ENCODE results near the gene CNEP1R1. TPM values are rescaled to one million over a fixed set of nuclear protein-coding genes. Genes with fewer than 3 reads are reported as not detected.

Gene CNEP1R1
- total and polyA plus RNA-seq, 2 experiments from 2014 or later = 13.8 to 30.3 TPM

DNA sequence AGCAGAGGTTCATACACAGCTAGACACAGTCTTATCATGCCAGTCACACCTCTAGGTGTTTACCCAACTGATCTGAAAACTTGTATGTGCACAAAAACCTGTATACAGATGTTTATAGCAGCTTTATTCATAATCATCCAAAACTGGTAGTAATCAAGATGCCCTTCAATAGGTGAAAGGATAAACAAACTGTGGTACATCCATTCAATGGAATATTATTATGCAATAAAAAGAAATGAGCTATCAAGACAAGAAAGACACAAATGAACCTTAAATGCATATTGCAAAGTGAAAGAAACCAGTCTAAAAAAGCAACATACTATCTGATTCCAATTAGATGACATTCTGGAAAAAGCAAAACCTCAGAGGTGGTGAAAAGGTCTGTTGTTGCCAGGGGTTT, 47.6 kb upstream of the CNEP1R1 start (continued):
- TF ChIP-seq, protein P1, sequence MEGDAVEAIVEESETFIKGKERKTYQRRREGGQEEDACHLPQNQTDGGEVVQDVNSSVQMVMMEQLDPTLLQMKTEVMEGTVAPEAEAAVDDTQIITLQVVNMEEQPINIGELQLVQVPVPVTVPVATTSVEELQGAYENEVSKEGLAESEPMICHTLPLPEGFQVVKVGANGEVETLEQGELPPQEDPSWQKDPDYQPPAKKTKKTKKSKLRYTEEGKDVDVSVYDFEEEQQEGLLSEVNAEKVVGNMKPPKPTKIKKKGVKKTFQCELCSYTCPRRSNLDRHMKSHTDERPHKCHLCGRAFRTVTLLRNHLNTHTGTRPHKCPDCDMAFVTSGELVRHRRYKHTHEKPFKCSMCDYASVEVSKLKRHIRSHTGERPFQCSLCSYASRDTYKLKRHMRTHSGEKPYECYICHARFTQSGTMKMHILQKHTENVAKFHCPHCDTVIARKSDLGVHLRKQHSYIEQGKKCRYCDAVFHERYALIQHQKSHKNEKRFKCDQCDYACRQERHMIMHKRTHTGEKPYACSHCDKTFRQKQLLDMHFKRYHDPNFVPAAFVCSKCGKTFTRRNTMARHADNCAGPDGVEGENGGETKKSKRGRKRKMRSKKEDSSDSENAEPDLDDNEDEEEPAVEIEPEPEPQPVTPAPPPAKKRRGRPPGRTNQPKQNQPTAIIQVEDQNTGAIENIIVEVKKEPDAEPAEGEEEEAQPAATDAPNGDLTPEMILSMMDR (conservative IDR thresholded peaks at IDR 0.05; ENCODE audit: low read depth in 2 of 2) = no peak
- no peak for TF ChIP-seq NANOG (IDR thresholded peaks at IDR 0.05; ENCODE audit: borderline replicate concordance)
- TF ChIP-seq JUNB (IDR thresholded peaks at IDR 0.05; ENCODE audit: unreplicated experiment) = no peak
- no peak for TF ChIP-seq EZH2phosphoT487 (IDR thresholded peaks at IDR 0.05; ENCODE audit: unreplicated experiment)
- TF ChIP-seq, protein P2, sequence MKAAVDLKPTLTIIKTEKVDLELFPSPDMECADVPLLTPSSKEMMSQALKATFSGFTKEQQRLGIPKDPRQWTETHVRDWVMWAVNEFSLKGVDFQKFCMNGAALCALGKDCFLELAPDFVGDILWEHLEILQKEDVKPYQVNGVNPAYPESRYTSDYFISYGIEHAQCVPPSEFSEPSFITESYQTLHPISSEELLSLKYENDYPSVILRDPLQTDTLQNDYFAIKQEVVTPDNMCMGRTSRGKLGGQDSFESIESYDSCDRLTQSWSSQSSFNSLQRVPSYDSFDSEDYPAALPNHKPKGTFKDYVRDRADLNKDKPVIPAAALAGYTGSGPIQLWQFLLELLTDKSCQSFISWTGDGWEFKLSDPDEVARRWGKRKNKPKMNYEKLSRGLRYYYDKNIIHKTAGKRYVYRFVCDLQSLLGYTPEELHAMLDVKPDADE (IDR thresholded peaks at IDR 0.05) = no peak

DNA sequence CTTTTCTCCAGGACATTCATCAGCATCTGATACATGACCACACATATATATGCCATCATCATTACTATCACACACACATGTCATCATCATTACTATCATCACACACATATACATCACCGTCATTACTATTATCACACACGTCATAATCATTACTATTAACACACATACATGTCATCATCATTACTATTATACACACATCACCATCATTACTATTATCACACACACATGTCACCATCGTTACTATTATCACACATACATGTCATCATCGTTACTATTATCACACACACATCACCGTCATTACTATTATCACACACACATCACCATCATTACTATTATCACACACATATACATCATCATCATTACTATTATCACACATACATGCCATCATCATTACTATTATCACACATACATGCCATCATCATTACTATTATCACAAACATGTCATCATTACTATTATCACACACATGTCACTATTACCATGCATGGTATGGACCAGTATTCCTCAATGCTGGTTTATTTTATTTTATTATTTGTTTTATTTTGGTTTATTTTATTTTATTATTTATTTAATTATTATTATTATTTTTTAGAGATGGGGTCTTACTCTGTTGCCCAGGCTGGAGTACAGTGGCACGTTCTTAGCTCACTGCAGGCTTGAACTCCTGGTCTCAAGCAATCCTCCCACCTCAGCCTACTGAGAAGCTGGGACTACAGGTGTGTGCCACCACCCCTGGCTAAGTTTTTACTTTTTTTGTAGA, 46.3 kb upstream of the CNEP1R1 start:
- Histone ChIP-seq H2AFZ (no peak overlapping the region), H4K20me1 (replicated peaks; ENCODE audit: insufficient read depth) (no peaks in the 10 kb centered on the region), H3K36me3 (ENCODE audit: insufficient read depth) (no peaks in the 10 kb centered on the region), H3K79me2 (replicated peaks; ENCODE audit: insufficient read depth) (no peaks in the 10 kb centered on the region), H3K4me3 (no peak overlapping the region), H3K27me3 (ENCODE audit: insufficient read depth) (no peaks in the 10 kb centered on the region), H3F3A (replicated peaks; ENCODE audit: low read depth) (no peaks in the 10 kb centered on the region), H3K4me1 (ENCODE audit: insufficient read depth) (no peaks in the 10 kb centered on the region), H3K9me2 (ENCODE audit: insufficient read depth) (no peaks in the 10 kb centered on the region), H3K4me2 (no peak overlapping the region), H3K27ac (ENCODE audit: low read depth) (no peak overlapping the region)
- H3K9me3 Mint-ChIP-seq = peaks cover 7% of the 10 kb centered on the region; the same call in 1 of the 3 replicates
- H3K27ac Mint-ChIP-seq = no peak overlapping the region
- H3K4me1 Mint-ChIP-seq = no peaks in the 10 kb centered on the region
- H3K36me3 Mint-ChIP-seq (ENCODE audit: low read depth) = no peaks in the 10 kb centered on the region
- no peak for DNase-seq (ENCODE audit: low spot score)
- ATAC-seq = no peak
- no peak overlapping the region for H3K4me3 Mint-ChIP-seq
- H3K27me3 Mint-ChIP-seq (ENCODE audit: insufficient read depth, low read depth, poor library complexity) = peaks cover 2% of the 10 kb centered on the region
- TF ChIP-seq, protein P2 (IDR thresholded peaks at IDR 0.05) = no peak
- TF ChIP-seq STAT1 (IDR thresholded peaks at IDR 0.05; ENCODE audit: unreplicated experiment) (no peak), POLR2AphosphoS5 (IDR thresholded peaks at IDR 0.05; ENCODE audit: low read depth) (no peak), ZNF114 (CRISPR knock-in tag; IDR thresholded peaks at IDR 0.05) (no peak), JUNB (IDR thresholded peaks at IDR 0.05; ENCODE audit: unreplicated experiment) (no peak), CREB1 (CRISPR knock-in tag; IDR thresholded peaks at IDR 0.05; ENCODE audit: low read depth) (no peak), ZNF331 (CRISPR knock-in tag; IDR thresholded peaks at IDR 0.05; ENCODE audit: low read depth) (no peak)
- TF ChIP-seq, protein P1 (conservative IDR thresholded peaks at IDR 0.05; ENCODE audit: low read depth in 2 of 2) = no peak
- TF ChIP-seq, protein P3, sequence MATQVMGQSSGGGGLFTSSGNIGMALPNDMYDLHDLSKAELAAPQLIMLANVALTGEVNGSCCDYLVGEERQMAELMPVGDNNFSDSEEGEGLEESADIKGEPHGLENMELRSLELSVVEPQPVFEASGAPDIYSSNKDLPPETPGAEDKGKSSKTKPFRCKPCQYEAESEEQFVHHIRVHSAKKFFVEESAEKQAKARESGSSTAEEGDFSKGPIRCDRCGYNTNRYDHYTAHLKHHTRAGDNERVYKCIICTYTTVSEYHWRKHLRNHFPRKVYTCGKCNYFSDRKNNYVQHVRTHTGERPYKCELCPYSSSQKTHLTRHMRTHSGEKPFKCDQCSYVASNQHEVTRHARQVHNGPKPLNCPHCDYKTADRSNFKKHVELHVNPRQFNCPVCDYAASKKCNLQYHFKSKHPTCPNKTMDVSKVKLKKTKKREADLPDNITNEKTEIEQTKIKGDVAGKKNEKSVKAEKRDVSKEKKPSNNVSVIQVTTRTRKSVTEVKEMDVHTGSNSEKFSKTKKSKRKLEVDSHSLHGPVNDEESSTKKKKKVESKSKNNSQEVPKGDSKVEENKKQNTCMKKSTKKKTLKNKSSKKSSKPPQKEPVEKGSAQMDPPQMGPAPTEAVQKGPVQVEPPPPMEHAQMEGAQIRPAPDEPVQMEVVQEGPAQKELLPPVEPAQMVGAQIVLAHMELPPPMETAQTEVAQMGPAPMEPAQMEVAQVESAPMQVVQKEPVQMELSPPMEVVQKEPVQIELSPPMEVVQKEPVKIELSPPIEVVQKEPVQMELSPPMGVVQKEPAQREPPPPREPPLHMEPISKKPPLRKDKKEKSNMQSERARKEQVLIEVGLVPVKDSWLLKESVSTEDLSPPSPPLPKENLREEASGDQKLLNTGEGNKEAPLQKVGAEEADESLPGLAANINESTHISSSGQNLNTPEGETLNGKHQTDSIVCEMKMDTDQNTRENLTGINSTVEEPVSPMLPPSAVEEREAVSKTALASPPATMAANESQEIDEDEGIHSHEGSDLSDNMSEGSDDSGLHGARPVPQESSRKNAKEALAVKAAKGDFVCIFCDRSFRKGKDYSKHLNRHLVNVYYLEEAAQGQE (IDR thresholded peaks at IDR 0.05; ENCODE audit: unreplicated experiment) = no peak
